Fibroblast of pulmonary artery (primary cell): ENCODE results near the gene SDCBP2.

Experiments used
- DNase-seq: peaks from one replicate; pipeline ENCODE4 v3.0.0-alpha.2; 2010; ENCODE audit warnings: low read depth
- H3K4me3 ChIP-seq: replicated peaks from 2 replicates; pipeline ENCODE4 v1.5.1; 2011; ENCODE audit warnings: low read depth, mild to moderate bottlenecking, control low read depth, low read length, moderate library complexity
- TF ChIP-seq, protein P1 (sequence below): IDR thresholded peaks from 2 replicates; pipeline ENCODE4 v1.5.1; 2011; ENCODE audit warnings: mild to moderate bottlenecking, control low read depth, low read length, inconsistent platforms; ENCODE audit errors: missing control alignments

Gene SDCBP2

DNA sequence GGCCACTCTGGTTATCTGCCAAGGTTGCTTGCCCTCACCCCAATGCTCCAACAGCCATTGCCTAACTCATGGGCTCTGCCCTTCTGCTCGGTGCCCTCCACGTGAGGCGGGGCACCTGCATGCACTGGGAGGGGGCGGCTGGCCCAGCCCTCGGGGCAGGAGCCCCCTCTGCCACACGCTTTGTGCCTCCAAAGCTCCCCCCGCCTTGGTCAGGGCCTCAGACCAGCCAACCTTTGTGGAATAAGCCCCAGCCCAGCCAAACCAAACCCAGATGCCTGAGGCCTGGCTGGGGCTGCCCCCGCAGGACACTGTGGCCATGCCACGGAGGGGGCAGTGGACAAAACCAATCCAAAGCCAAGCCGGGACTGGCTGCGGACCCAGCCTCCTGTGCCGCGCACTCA, 21.4 kb downstream of the SDCBP2 start:
- no peak for DNase-seq
- H3K4me3 ChIP-seq: no peak overlapping the region
- TF ChIP-seq, protein P1, sequence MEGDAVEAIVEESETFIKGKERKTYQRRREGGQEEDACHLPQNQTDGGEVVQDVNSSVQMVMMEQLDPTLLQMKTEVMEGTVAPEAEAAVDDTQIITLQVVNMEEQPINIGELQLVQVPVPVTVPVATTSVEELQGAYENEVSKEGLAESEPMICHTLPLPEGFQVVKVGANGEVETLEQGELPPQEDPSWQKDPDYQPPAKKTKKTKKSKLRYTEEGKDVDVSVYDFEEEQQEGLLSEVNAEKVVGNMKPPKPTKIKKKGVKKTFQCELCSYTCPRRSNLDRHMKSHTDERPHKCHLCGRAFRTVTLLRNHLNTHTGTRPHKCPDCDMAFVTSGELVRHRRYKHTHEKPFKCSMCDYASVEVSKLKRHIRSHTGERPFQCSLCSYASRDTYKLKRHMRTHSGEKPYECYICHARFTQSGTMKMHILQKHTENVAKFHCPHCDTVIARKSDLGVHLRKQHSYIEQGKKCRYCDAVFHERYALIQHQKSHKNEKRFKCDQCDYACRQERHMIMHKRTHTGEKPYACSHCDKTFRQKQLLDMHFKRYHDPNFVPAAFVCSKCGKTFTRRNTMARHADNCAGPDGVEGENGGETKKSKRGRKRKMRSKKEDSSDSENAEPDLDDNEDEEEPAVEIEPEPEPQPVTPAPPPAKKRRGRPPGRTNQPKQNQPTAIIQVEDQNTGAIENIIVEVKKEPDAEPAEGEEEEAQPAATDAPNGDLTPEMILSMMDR: no peak

DNA sequence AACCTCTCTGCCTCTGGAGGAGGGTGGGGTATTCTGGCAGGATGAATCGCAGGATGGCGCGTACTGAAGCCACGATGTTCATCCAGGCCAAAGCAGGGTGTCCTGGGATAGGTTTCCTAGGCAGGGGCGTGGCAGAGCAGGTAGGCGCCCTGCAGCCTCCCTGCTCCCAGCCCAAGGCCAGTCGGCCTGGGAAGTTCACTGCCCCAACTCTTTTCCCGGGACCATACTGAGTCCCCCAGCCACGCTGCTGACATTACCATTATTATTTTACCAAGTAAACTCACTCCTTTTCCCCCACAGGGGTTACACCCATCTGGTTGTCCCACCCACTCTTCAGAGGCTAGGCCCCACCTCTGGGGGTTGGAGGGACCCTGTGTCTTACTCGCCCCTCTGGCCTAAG, 21.8 kb downstream of the SDCBP2 start:
- TF ChIP-seq, protein P1: no peak
- no peak overlapping the region for H3K4me3 ChIP-seq
- DNase-seq: no peak

DNA sequence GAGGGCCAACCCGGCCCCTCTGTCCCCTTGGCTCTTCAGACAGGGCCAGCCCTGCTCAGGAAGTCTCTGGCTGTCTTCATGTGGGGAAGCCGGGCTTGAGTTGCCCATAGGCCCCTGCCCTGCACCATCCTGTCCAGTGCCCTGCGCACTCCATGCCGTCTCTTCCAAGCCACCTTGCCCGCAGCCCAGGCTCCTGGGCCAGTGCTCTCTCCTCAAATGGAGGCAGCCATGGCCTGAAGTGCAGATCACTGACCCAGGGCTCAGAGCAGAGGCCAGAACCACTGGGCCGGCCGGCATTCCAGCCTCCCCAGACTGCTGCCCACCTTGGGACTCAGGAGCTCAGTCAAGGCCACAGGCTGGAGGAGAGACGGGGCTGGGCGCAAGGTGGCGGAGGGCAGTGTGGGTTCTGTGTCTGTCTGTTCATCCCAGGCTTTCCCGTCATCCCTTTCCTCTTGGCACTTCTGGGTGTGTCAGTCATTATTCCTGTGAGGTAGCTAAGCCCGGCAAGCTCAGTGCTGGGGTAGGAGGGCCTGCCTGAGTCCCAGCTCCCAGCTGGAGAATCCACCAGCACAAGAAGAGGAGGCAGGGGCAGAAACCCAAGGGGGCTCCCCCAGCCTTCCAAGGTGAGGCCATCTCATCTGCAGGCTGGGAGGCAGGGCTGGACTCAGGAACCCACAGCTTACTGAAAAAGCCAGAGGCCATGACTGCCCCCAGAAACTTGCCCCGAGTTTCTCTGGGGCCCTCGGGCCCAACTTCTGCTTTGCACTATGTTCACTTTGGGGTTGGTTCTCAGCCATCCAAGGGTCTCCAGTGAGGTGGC, 22.4 kb downstream of the SDCBP2 start:
- no peak for DNase-seq
- TF ChIP-seq, protein P1: no peak
- no peak overlapping the region for H3K4me3 ChIP-seq

- TF ChIP-seq, protein P1: no peak
- no peak overlapping the region for H3K4me3 ChIP-seq
- no peak for DNase-seq
Measured at GRCh38 chr20:1305712-1306111, 23.2 kb downstream of the SDCBP2 start.

GRCh38 chr20:1304710-1305515, 24.0 kb downstream of the SDCBP2 start:
- no peak for DNase-seq
- TF ChIP-seq, protein P1: no peak

DNA sequence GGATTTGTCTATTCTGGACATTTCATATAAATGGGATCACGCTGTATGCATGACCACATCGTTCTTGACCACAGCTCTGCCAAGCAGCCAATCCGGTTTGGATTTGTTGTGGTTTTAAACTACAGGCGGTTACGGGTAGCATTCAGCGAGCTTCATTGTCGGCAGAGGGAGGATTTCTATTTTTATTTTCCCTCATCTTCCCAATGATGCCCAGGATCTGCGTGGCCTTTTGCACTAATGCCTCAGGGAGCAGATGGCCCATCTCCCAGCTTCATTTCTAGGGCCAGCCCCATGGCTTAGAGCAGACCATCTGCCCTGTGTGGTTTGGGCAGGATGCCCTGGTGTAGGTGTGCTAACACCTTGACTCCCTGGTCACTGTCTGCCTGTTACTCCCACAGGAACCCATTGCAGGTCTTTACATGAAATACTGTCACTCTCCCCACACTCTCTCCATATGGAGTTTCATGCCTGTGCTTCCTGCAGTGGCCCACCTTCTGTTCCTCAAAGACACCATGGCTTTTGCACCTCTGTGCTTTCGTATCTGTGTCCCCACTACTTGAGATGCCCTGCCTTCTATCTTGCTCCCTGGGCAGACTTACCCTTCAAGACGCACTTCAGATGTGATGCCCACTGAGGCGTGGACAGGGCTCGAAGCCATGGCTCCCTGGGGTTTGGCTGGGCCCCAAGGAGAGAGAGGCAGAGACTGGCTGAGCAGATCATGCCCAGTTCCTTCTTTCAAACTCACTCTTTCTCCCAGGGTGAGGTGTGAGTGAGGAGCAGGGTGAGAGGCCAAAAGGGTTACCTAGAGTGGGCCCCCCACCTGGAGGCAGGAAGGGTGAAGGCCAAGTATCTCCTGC, 26.0 kb downstream of the SDCBP2 start:
- no peak overlapping the region for H3K4me3 ChIP-seq
- no peak for DNase-seq
- TF ChIP-seq, protein P1: no peak

More at GRCh38 chr20:1304710-1305515, 24.0 kb downstream of the SDCBP2 start:
- no peak overlapping the region for H3K4me3 ChIP-seq
